Effector CD4-positive, alpha-beta T cell (primary cell): ENCODE data around the gene CPNE7.
"Not testable (repeated sequence)": the region's sequence is repeated elsewhere in the genome, so short reads cannot be mapped to it uniquely, and the experiment has no call there.

ENCODE experiments used
- DNase-seq: peaks from one replicate; pipeline ENCODE4 v3.0.0-alpha.2; 2020

Gene CPNE7

DNA sequence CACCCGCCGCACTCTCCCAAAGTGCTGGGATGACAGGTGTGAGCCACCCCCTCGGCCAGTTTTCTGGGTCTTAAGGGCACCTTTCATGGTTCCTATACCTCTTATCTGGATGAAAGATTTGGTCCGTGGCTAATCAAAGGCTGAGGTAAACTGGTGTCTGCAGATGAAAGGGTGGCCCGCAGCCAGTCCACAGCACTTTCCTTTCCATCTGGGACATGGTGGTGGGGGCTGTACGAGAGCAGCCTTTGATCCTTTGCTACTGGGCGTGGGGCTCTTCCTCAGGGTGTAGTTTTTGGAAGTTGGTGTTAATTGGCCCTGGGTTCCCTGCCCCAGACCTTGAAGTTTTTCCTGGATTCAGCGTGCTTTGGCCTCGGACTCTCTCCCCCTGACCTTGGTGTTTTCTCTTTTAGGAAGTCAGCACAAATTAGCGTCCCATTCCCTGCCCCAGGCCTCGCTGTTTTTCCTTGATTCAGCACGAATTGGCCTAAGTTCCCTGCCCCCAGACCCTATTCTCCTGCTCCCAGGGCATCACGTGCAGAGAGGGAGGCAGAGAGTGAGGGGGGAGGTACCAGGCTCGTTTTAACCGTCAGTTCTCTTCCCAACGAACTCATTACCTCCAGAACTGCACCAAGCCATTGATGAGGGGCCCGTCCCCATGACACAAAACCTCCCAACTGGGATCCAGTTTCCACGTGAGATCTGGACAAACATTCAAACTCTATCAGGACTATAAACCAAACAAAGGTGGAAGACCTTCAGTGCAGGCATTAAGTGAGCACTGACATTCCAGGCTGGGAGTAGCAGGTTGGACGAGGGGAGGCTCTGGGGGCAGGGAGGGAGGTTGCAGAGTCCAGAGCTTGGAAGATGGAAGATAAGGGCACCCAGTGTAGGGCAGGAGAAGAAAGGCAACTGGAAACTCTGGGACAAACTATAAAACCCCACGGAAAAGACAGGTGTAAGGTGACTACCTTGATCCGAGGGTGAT, 49.5 kb downstream of the CPNE7 start:
- DNase-seq = no peak

- DNase-seq = no peak
Observed at GRCh38 chr16:89629827-89630610, 54.5 kb downstream of the CPNE7 start.

GRCh38 chr16:89633064-89633631, 57.6 kb downstream of the CPNE7 start:
- DNase-seq = no peak

DNA sequence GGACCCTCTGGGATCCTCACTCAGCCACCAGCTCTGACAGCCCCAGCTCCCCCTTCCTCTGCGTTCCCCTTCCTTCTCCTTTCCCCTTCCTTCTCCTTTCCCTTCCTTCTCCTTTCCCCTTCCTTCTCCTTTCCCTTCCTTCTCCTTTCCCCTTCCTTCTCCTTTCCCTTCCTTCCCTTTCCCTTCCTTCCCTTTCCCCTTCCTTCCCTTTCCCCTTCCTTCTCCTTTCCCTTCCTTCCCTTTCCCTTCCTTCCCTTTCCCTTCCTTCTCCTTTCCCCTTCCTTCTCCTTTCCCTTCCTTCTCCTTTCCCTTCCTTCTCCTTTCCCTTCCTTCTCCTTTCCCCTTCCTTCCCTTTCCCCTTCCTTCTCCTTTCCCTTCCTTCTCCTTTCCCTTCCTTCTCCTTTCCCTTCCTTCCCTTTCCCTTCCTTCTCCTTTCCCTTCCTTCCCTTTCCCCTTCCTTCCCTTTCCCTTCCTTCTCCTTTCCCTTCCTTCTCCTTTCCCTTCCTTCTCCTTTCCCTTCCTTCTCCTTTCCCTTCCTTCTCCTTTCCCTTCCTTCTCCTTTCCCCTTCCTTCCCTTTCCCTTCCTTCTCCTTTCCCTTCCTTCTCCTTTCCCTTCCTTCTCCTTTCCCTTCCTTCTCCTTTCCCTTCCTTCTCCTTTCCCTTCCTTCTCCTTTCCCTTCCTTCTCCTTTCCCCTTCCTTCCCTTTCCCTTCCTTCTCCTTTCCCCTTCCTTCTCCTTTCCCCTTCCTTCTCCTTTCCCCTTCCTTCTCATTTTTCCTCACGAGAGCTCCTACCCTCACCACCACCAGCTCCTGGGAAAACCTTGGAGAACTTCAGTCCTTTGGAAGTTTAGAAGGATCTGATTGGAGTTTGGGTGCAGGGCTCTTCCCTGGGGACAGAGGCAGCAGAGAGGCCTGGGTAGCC, 59.2 kb downstream of the CPNE7 start:
- DNase-seq = not testable (repeated sequence)

- DNase-seq = no peak
Observed at GRCh38 chr16:89636663-89637062, 61.1 kb downstream of the CPNE7 start.

- DNase-seq = no peak
Observed at GRCh38 chr16:89637379-89637778, 61.8 kb downstream of the CPNE7 start.

DNA sequence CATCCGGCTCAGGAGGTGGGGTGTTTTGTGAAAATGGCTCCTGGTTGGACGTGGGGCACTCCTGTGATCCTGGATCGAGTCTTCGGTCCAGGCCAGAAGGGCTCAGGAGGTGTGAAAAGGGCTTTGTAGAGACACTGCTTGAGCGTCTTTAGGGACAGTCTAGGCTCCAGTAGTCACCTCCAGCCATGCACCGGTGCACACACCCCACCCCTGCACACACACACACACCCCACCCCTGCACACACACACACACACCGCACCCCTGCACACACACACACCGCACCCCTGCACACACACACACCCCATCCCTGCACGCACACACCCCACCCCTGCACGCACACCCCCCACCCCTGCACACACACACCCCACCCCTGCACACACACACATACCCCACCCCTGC, 62.9 kb downstream of the CPNE7 start:
- DNase-seq = no peak

DNA sequence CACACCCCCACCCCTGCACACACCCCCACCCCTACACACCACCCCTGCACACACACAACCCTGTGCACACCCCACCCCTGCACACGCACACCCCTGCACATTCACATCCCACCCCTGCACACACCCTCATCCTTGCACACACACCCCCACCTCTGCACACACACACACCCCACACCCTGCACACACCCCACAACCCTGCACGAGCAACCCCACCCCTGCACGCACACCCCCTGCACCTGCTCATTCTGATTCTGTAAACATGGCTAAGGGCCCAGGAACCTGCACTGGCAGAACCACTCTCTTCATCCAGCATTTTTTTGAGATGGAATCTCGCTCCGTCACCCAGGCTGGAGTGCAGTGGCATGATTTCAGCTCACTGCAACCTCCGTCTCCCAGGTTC, 63.8 kb downstream of the CPNE7 start:
- DNase-seq = no peak

- DNase-seq = no peak
Observed at GRCh38 chr16:89641458-89642119, 66.0 kb downstream of the CPNE7 start.

DNA sequence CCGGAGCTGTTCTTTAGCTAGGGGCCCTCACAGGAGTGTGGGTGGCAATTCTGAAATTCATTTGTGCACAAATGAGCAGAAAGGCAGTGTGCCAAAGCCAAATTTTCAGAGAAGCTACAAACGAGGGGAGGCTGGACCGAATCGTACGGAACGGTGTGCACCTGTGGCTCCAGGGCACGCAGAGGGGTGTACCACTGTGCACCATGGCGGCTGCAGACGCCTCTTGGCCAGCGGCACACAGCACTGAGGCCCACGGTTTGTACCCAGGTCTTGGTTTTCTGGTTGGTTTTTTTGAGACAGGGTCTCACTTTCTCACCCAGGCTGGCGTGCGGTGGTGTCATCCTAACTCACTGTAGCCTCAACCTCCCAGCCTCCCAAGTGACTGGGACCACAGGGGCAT, 67.0 kb downstream of the CPNE7 start:
- no peak for DNase-seq

DNA sequence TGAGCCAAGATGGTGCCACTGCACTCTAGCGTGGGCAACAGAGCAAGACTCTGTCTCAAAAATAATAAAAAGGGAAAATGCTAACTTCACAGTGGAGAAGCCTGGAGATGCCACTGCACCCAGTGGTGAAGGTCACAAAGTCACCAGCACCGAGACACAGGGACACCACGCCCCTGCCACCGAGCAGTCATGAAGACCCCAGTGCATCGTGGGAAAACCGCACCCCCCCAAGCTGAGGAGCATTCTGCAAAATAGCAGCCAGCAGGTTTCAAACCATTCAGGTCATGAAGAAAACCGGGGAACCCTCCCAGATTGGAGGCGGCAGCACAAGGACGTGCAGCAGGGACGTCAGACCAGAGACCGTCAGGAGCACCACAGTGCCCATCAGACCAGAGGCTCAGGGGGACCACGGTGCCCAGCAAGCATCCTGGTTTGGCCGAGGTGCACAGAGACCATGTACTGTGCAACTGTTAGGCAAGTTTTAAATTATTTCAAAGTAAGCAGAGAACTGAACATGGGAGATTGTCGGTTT, 68.3 kb downstream of the CPNE7 start:
- DNase-seq = no peak

GRCh38 chr16:89645122-89645521, 69.6 kb downstream of the CPNE7 start:
- no peak for DNase-seq

DNA sequence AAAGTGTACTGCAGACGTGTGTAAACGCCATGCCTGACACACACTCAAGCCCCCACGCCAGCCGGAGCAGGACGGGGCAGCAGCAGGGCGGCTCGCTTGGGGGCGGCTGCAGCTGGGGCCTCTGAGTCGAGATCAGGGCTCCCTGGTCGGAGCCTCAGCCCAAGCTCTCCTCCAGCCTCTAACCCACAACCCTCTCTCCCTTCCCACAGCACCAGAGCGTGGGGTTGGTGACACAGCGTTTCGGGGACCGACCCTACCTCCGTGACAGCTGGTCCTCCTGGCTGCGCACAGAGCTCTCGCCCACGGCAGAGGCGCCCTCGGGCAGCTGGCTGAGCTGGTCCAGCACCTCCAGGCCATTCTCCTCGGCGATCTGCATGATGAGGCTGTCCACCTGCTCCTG, 70.7 kb downstream of the CPNE7 start:
- no peak for DNase-seq
